ENCODE data around the gene MARCOL. TPM values are rescaled to one million over a fixed set of nuclear protein-coding genes. Genes with fewer than 3 reads are reported as not detected.

The MARCOL gene
- total RNA-seq, 1 experiment from 2014 or later, result not detected

- H3K27me3 ChIP-seq (ENCODE audit: insufficient read depth, low read length), result no peaks in the 10 kb centered on the region
- H4K20me1 ChIP-seq (ENCODE audit: insufficient read depth), result no peaks in the 10 kb centered on the region
- no peak overlapping the region for H3K4me2 ChIP-seq (ENCODE audit: low read length)
- H3K79me2 ChIP-seq (ENCODE audit: insufficient read depth, low read length), result no peaks in the 10 kb centered on the region
- H2AFZ ChIP-seq (ENCODE audit: low read depth, low read length, poor library complexity, severe bottlenecking), result no peak overlapping the region
- intact Hi-C loops (cut with micrococcal nuclease), result no loop called here
- H3K9ac ChIP-seq (ENCODE audit: low read length), result no peak overlapping the region
- RAD21 ChIA-PET (ENCODE audit: low non-redundant PET in 1 of 2, low total read pairs in 2 of 2, uncharacterized antibody in 2 of 2, unreplicated experiment in 2 of 2), result no interaction called here
- CTCF ChIA-PET, result no interaction called here
- H3K9me3 ChIP-seq (ENCODE audit: control insufficient read depth in 1 of 2, insufficient read depth in 1 of 2, low read depth in 1 of 2, low read length in 2 of 2), result no peaks in the 10 kb centered on the region
- POLR2A ChIA-PET, result no interaction called here
- H3K4me3 ChIP-seq (replicated peaks in 1 of 2; ENCODE audit: low read depth in 1 of 2, low read length in 2 of 2), result no peak overlapping the region
- no TSS peak for BruUV-seq (replicated peaks)
- no peaks in the 10 kb centered on the region for H3K4me1 ChIP-seq (ENCODE audit: control insufficient read depth in 1 of 2, insufficient read depth in 2 of 2, low read length in 2 of 2)
- no peaks in the 10 kb centered on the region for H3K9me2 ChIP-seq (ENCODE audit: insufficient read depth)
- H3K27ac ChIP-seq (ENCODE audit: low read depth, low read length), result no peak overlapping the region
- ATAC-seq (no peak), DNase-seq (ENCODE audit: low read depth, low spot score) (no peak)
- no peaks in the 10 kb centered on the region for H3K36me3 ChIP-seq (ENCODE audit: control insufficient read depth in 1 of 2, insufficient read depth in 2 of 2, low read length in 2 of 2)
- TF ChIP-seq POLR2A (IDR thresholded peaks at IDR 0.05; ENCODE audit: borderline replicate concordance, extremely low read depth, insufficient read depth, insufficient read length) (no peak), EZH2 (IDR thresholded peaks at IDR 0.05) (no peak), CBX3 (IDR thresholded peaks at IDR 0.05; ENCODE audit: low read depth) (no peak), POLR2AphosphoS5 (IDR thresholded peaks at IDR 0.05; ENCODE audit: low read depth, low read length) (no peak), ZNF274 (IDR thresholded peaks at IDR 0.05; ENCODE audit: low read depth, low read length) (no peak)
Observed at GRCh38 chr5:148237785-148238417, 424 bp upstream of the MARCOL start.

- H3K79me2 ChIP-seq (ENCODE audit: insufficient read depth, low read length), result no peaks in the 10 kb centered on the region
- no peak for DNase-seq (ENCODE audit: low read depth, low spot score)
- H3K36me3 ChIP-seq (ENCODE audit: control insufficient read depth in 1 of 2, insufficient read depth in 2 of 2, low read length in 2 of 2), result no peaks in the 10 kb centered on the region
- H2AFZ ChIP-seq (ENCODE audit: low read depth, low read length, poor library complexity, severe bottlenecking), result no peak overlapping the region
- H3K9me2 ChIP-seq (ENCODE audit: insufficient read depth), result no peaks in the 10 kb centered on the region
- RAD21 ChIA-PET (ENCODE audit: low non-redundant PET in 1 of 2, low total read pairs in 2 of 2, uncharacterized antibody in 2 of 2, unreplicated experiment in 2 of 2), result no interaction called here
- CTCF ChIA-PET, result no interaction called here
- no peak for ATAC-seq
- no peaks in the 10 kb centered on the region for H4K20me1 ChIP-seq (ENCODE audit: insufficient read depth)
- BruUV-seq (replicated peaks), result no TSS peak
- POLR2A ChIA-PET, result no interaction called here
- no peak overlapping the region for H3K27ac ChIP-seq (ENCODE audit: low read depth, low read length)
- no peak overlapping the region for H3K9ac ChIP-seq (ENCODE audit: low read length)
- no peaks in the 10 kb centered on the region for H3K4me1 ChIP-seq (ENCODE audit: control insufficient read depth in 1 of 2, insufficient read depth in 2 of 2, low read length in 2 of 2)
- no peaks in the 10 kb centered on the region for H3K27me3 ChIP-seq (ENCODE audit: insufficient read depth, low read length)
- TF ChIP-seq FOSL1 (IDR thresholded peaks at IDR 0.05; ENCODE audit: low read depth) (no peak), EGR1 (IDR thresholded peaks at IDR 0.05; ENCODE audit: low read depth) (no peak), EZH2 (IDR thresholded peaks at IDR 0.05) (no peak), MAX (IDR thresholded peaks at IDR 0.05) (no peak)
- H3K9me3 ChIP-seq (ENCODE audit: control insufficient read depth in 1 of 2, insufficient read depth in 1 of 2, low read depth in 1 of 2, low read length in 2 of 2), result no peaks in the 10 kb centered on the region
- intact Hi-C loops (cut with micrococcal nuclease), result no loop called here
- H3K4me3 ChIP-seq (replicated peaks in 1 of 2; ENCODE audit: low read depth in 1 of 2, low read length in 2 of 2), result no peak overlapping the region
- no peak overlapping the region for H3K4me2 ChIP-seq (ENCODE audit: low read length)
Observed at GRCh38 chr5:148248894-148249293, 10.6 kb downstream of the MARCOL start.
